ENCODE data around the gene USF1.
"Not testable (repeated sequence)": the region's sequence is repeated elsewhere in the genome, so short reads cannot be mapped to it uniquely, and the experiment has no call there.

Gene USF1

DNA sequence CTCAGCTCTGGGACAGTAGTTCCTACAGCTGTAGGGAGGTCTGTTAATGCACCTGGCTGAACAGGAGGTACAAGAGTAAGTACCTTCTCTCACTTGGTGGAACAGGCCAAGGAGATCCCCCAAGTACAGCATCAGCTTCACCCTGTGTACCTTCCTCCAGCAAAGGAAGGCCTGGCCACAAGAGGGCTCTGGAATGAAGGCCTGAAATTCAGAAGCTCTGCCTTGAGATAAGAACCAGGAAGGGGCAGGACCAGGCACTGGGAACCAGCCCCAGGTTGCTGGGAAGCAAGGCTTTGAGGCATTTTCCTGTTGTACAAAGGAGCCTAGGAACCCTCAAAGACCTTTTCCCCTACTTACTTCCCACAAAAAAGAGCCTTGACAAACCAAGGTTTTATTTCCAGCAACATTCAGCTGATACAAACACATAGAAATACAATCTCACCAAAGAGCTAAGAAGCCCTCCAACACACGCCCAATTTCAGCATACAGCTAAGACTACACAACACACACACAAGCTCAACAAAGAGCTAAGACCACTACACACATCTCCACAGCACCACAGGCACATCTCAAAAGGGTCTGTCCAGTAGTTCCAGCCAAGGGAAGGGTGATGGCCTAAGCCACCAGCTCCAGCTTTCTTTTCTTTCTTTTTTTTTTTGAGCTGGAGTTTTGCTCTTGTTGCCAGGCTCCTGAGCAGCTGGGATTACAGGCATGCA lies 48.3 kb downstream of the USF1 start:
- Histone ChIP-seq H3K27ac (replicated peaks; ENCODE audit: low read length) (no peak overlapping the region), H3K4me3 (ENCODE audit: low read length in 2 of 2) (no peak overlapping the region), H3K18ac (ENCODE audit: low read length) (no peak overlapping the region), H2BK12ac (ENCODE audit: low read length) (no peak overlapping the region), H3K79me1 (ENCODE audit: low read depth, low read length) (no peaks in the 10 kb centered on the region), H3K4me1 (ENCODE audit: control insufficient read depth in 2 of 2, insufficient read depth in 1 of 2, low read depth in 1 of 2, low read length in 2 of 2) (no peaks in the 10 kb centered on the region), H4K91ac (ENCODE audit: low read depth, low read length, poor library complexity) (no peak overlapping the region), H3K9ac (ENCODE audit: low read depth, low read length, poor library complexity) (no peak overlapping the region), H2AFZ (ENCODE audit: low read length) (peak overlapping the region; percentile 50), H3K23ac (ENCODE audit: low read depth, low read length, poor library complexity) (no peak overlapping the region), H3K4me2 (ENCODE audit: insufficient read depth, low read length, poor library complexity, severe bottlenecking) (no peak overlapping the region), H2BK5ac (ENCODE audit: low read length) (no peak overlapping the region), H2BK120ac (ENCODE audit: low read depth, low read length) (no peak overlapping the region), H3K36me3 (replicated peaks in 1 of 2; ENCODE audit: control insufficient read depth in 2 of 2, insufficient read depth in 2 of 2, low read length in 2 of 2) (peaks cover 0 to 29% of the 10 kb centered on the region in 2 donors), H3K4ac (ENCODE audit: low read length) (no peak overlapping the region), H2BK15ac (ENCODE audit: low read length) (no peak overlapping the region), H4K8ac (ENCODE audit: low read depth, low read length) (no peak overlapping the region), H3K9me3 (replicated peaks in 1 of 2; ENCODE audit: control insufficient read depth in 2 of 2, insufficient read depth in 1 of 2, low read depth in 1 of 2, low read length in 2 of 2) (no peaks in the 10 kb centered on the region), H3K14ac (ENCODE audit: low read length) (no peak overlapping the region), H2AK5ac (ENCODE audit: low read depth, low read length) (no peak overlapping the region), H3K27me3 (ENCODE audit: control insufficient read depth in 3 of 3, insufficient read depth in 3 of 3, low read depth in 1 of 3, low read length in 3 of 3) (no peaks in the 10 kb centered on the region)
- DNase-seq (ENCODE audit: low spot score) = no peak
- WGBS, 2 donors (ENCODE audit: extremely low coverage in 2 of 2, insufficient read length in 2 of 2, insufficient replicate concordance in 1 of 2) = no CpG with 5 or more reads among the region's 1 CpG

DNA sequence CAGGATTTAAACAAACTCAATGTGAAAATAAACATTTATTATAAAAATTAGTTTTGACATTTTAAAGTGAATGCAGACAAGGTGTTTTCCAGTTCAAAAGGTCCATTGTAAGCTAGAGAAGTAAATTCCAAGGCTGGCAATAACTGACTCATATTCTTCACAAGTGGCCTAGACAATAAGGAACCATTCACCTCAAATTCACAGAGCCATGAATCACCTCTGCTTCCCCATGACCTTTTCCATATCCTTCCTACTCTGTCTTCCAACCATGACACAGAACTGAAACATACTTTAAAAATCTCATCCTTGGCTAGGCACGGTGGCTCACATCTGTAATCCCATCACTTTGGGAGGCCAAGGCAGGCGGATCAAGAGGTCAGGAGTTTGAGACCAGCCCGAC lies 49.6 kb downstream of the USF1 start:
- no peak overlapping the region for H3K9ac ChIP-seq (ENCODE audit: low read depth, low read length, poor library complexity)
- no peak overlapping the region for H3K23ac ChIP-seq (ENCODE audit: low read depth, low read length, poor library complexity)
- H4K8ac ChIP-seq (ENCODE audit: low read depth, low read length) = no peak overlapping the region
- H2AK5ac ChIP-seq (ENCODE audit: low read depth, low read length) = no peak overlapping the region
- DNase-seq (ENCODE audit: low spot score) = no peak
- H3K4ac ChIP-seq (ENCODE audit: low read length) = no peak overlapping the region
- H3K4me1 ChIP-seq (ENCODE audit: control insufficient read depth in 2 of 2, insufficient read depth in 1 of 2, low read depth in 1 of 2, low read length in 2 of 2) = no peaks in the 10 kb centered on the region
- H2BK15ac ChIP-seq (ENCODE audit: low read length) = no peak overlapping the region
- no peak overlapping the region for H2AFZ ChIP-seq (ENCODE audit: low read length)
- H3K27me3 ChIP-seq (ENCODE audit: control insufficient read depth in 3 of 3, insufficient read depth in 3 of 3, low read depth in 1 of 3, low read length in 3 of 3) = no peaks in the 10 kb centered on the region
- no peak overlapping the region for H3K4me2 ChIP-seq (ENCODE audit: insufficient read depth, low read length, poor library complexity, severe bottlenecking)
- H2BK5ac ChIP-seq (ENCODE audit: low read length) = no peak overlapping the region
- no CpG with 5 or more reads among the region's 3 CpGs for WGBS, 2 donors (ENCODE audit: extremely low coverage in 2 of 2, insufficient read length in 2 of 2, insufficient replicate concordance in 1 of 2)
- no peak overlapping the region for H2BK12ac ChIP-seq (ENCODE audit: low read length)
- no peaks in the 10 kb centered on the region for H3K9me3 ChIP-seq (replicated peaks in 1 of 2; ENCODE audit: control insufficient read depth in 2 of 2, insufficient read depth in 1 of 2, low read depth in 1 of 2, low read length in 2 of 2)
- peaks cover 0 to 28% of the 10 kb centered on the region in 2 donors for H3K36me3 ChIP-seq (replicated peaks in 1 of 2; ENCODE audit: control insufficient read depth in 2 of 2, insufficient read depth in 2 of 2, low read length in 2 of 2)
- H4K91ac ChIP-seq (ENCODE audit: low read depth, low read length, poor library complexity) = no peak overlapping the region
- no peak overlapping the region for H3K27ac ChIP-seq (replicated peaks; ENCODE audit: low read length)
- no peak overlapping the region for H3K14ac ChIP-seq (ENCODE audit: low read length)
- H3K4me3 ChIP-seq (ENCODE audit: low read length in 2 of 2) = no peak overlapping the region
- H3K18ac ChIP-seq (ENCODE audit: low read length) = no peak overlapping the region
- no peaks in the 10 kb centered on the region for H3K79me1 ChIP-seq (ENCODE audit: low read depth, low read length)
- H2BK120ac ChIP-seq (ENCODE audit: low read depth, low read length) = no peak overlapping the region

DNA sequence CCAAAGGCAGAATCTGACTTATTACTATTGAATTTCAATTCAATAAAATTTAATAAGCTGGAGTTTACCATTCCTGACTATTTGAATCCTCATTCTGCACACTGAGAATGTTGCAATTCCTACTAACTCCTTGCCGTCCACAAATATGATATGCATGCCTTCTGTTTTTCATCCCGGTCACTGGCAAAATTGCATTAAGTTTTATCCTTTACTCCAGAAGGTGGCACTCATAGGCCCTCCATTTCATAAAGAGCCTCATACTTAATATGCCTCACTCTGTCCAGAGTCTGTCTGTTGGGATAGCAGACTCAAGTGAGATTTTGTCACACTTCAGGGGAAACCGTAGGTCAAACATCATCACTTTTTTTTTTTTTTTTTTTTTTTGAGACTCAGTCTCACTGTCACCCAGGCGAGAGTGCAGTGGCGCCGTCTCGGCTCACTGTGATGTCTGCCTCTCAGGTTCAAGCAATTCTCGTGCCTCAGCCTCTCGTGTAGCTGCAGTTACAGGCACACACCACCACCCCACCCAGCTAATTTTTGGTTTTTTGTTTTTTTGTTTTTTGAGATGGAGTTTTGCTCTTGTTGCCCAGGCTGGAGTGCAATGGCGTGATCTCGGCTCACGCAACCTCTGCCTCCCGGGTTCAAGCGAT lies 52.1 kb downstream of the USF1 start:
- Histone ChIP-seq H3K27ac (replicated peaks; ENCODE audit: low read length) (no peak overlapping the region), H3K27me3 (ENCODE audit: control insufficient read depth in 3 of 3, insufficient read depth in 3 of 3, low read depth in 1 of 3, low read length in 3 of 3) (no peaks in the 10 kb centered on the region), H3K9ac (ENCODE audit: low read depth, low read length, poor library complexity) (no peak overlapping the region), H3K4ac (ENCODE audit: low read length) (no peak overlapping the region), H2BK120ac (ENCODE audit: low read depth, low read length) (no peak overlapping the region), H2BK5ac (ENCODE audit: low read length) (no peak overlapping the region), H3K4me3 (ENCODE audit: low read length in 2 of 2) (no peak overlapping the region), H4K8ac (ENCODE audit: low read depth, low read length) (no peak overlapping the region), H3K4me2 (ENCODE audit: insufficient read depth, low read length, poor library complexity, severe bottlenecking) (no peak overlapping the region), H2AK5ac (ENCODE audit: low read depth, low read length) (no peak overlapping the region), H3K9me3 (replicated peaks in 1 of 2; ENCODE audit: control insufficient read depth in 2 of 2, insufficient read depth in 1 of 2, low read depth in 1 of 2, low read length in 2 of 2) (no peaks in the 10 kb centered on the region), H3K18ac (ENCODE audit: low read length) (no peak overlapping the region), H3K14ac (ENCODE audit: low read length) (no peak overlapping the region), H2AFZ (ENCODE audit: low read length) (no peak overlapping the region), H3K36me3 (replicated peaks in 1 of 2; ENCODE audit: control insufficient read depth in 2 of 2, insufficient read depth in 2 of 2, low read length in 2 of 2) (peaks cover 0 to 9% of the 10 kb centered on the region in 2 donors), H3K4me1 (ENCODE audit: control insufficient read depth in 2 of 2, insufficient read depth in 1 of 2, low read depth in 1 of 2, low read length in 2 of 2) (no peaks in the 10 kb centered on the region), H2BK15ac (ENCODE audit: low read length) (no peak overlapping the region), H2BK12ac (ENCODE audit: low read length) (no peak overlapping the region), H4K91ac (ENCODE audit: low read depth, low read length, poor library complexity) (no peak overlapping the region), H3K23ac (ENCODE audit: low read depth, low read length, poor library complexity) (no peak overlapping the region), H3K79me1 (ENCODE audit: low read depth, low read length) (no peaks in the 10 kb centered on the region)
- no CpG with 5 or more reads among the region's 14 CpGs for WGBS, 2 donors (ENCODE audit: extremely low coverage in 2 of 2, insufficient read length in 2 of 2, insufficient replicate concordance in 1 of 2)
- no peak for DNase-seq (ENCODE audit: low spot score)

DNA sequence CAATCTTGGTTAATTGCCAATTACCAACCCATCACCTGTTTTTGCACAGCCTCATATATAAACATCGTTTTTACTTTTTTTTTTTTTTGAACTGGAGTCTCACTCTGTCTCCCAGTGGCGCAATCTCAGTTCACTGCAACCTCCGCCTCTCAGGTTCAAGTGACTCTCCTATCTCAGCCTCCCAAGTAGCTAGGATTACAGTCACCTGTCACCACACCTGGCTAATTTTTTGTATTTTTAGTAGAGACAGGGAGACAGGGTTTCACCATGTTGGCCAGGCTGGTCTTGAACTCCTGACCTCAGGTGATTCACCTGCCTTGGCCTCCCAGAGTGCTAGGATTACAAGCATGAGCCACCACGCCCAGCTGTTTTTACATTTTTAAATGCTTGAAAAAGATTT lies 53.7 kb downstream of the USF1 start:
- H2BK120ac ChIP-seq (ENCODE audit: low read depth, low read length); H3K9me3 ChIP-seq (replicated peaks in 1 of 2; ENCODE audit: control insufficient read depth in 2 of 2, insufficient read depth in 1 of 2, low read depth in 1 of 2, low read length in 2 of 2); H3K79me1 ChIP-seq (ENCODE audit: low read depth, low read length); H3K14ac ChIP-seq (ENCODE audit: low read length); H3K4me1 ChIP-seq (ENCODE audit: control insufficient read depth in 2 of 2, insufficient read depth in 1 of 2, low read depth in 1 of 2, low read length in 2 of 2); H3K23ac ChIP-seq (ENCODE audit: low read depth, low read length, poor library complexity); H3K27ac ChIP-seq (replicated peaks; ENCODE audit: low read length); H3K9ac ChIP-seq (ENCODE audit: low read depth, low read length, poor library complexity); H2AK5ac ChIP-seq (ENCODE audit: low read depth, low read length); H3K27me3 ChIP-seq (ENCODE audit: control insufficient read depth in 3 of 3, insufficient read depth in 3 of 3, low read depth in 1 of 3, low read length in 3 of 3); H3K4ac ChIP-seq (ENCODE audit: low read length); H4K8ac ChIP-seq (ENCODE audit: low read depth, low read length); H2BK15ac ChIP-seq (ENCODE audit: low read length); H2BK5ac ChIP-seq (ENCODE audit: low read length); H3K4me2 ChIP-seq (ENCODE audit: insufficient read depth, low read length, poor library complexity, severe bottlenecking); H2AFZ ChIP-seq (ENCODE audit: low read length); H4K91ac ChIP-seq (ENCODE audit: low read depth, low read length, poor library complexity); H3K18ac ChIP-seq (ENCODE audit: low read length); H3K36me3 ChIP-seq (replicated peaks in 1 of 2; ENCODE audit: control insufficient read depth in 2 of 2, insufficient read depth in 2 of 2, low read length in 2 of 2); H2BK12ac ChIP-seq (ENCODE audit: low read length); H3K4me3 ChIP-seq (ENCODE audit: low read length in 2 of 2); DNase-seq (ENCODE audit: low spot score): not testable (repeated sequence)
- no CpG with 5 or more reads among the region's 4 CpGs for WGBS, 2 donors (ENCODE audit: extremely low coverage in 2 of 2, insufficient read length in 2 of 2, insufficient replicate concordance in 1 of 2)

Data from neuronal stem cell (in vitro differentiated cells).